Iris pigment epithelial cell (primary cell): Measurements from ENCODE around the gene ZNF319.

Experiments
- DNase-seq: peaks from one replicate; pipeline ENCODE4 v3.0.0-alpha.2; 2011; ENCODE audit warnings: low read depth

ZNF319 gene

GRCh38 chr16:58021661-58022551, 21.4 kb upstream of the ZNF319 start:
- DNase-seq: peak; percentile 67

- peak; percentile 48 for DNase-seq
Measured at GRCh38 chr16:58020628-58021521, 20.4 kb upstream of the ZNF319 start.

- DNase-seq: no peak
Measured at GRCh38 chr16:58019866-58020538, 19.5 kb upstream of the ZNF319 start.

GRCh38 chr16:58018803-58019202, 18.3 kb upstream of the ZNF319 start:
- no peak for DNase-seq

GRCh38 chr16:58016840-58017446, 16.5 kb upstream of the ZNF319 start:
- DNase-seq: no peak

- DNase-seq: no peak
Measured at GRCh38 chr16:58013201-58013956, 12.9 kb upstream of the ZNF319 start.

GRCh38 chr16:58012481-58012880, 12.0 kb upstream of the ZNF319 start:
- DNase-seq: no peak

GRCh38 chr16:58011652-58012051, 11.2 kb upstream of the ZNF319 start:
- peak; percentile 78 for DNase-seq

- DNase-seq: no peak
Measured at GRCh38 chr16:58010886-58011285, 10.4 kb upstream of the ZNF319 start.

GRCh38 chr16:58009856-58010416, 9.5 kb upstream of the ZNF319 start:
- DNase-seq: no peak

GRCh38 chr16:58004736-58005135, 4.3 kb upstream of the ZNF319 start:
- DNase-seq: peak; percentile 54

GRCh38 chr16:58002936-58003335, 2.5 kb upstream of the ZNF319 start:
- DNase-seq: no peak

- no peak for DNase-seq
Measured at GRCh38 chr16:58002416-58002800, 1.9 kb upstream of the ZNF319 start.

- no peak for DNase-seq
Measured at GRCh38 chr16:58001781-58002415, 1.4 kb upstream of the ZNF319 start.

GRCh38 chr16:58000706-58001676, 519 bp upstream of the ZNF319 start, which contains the start of gene USB1:
Gene USB1 (plus strand): TSS chr16:58001407. CDS start chr16:58001484, 77 bp downstream.
- DNase-seq: peak; percentile 83

GRCh38 chr16:57999366-57999970, 1.0 kb downstream of the ZNF319 start:
- DNase-seq: peak; percentile 43

- no peak for DNase-seq
Measured at GRCh38 chr16:57998992-57999365, 1.5 kb downstream of the ZNF319 start.

- DNase-seq: peak; percentile 78
Measured at GRCh38 chr16:57998486-57998885, 2.0 kb downstream of the ZNF319 start.
